OCI-LY3 (cell line): ENCODE measurements around the gene FBXL13.

Experiments
- CTCF ChIP-seq: fragments of 200-600, 300-600 bp; sonication (generic); IDR thresholded peaks from 2 replicates; pipeline ENCODE4 v1.5.1; 2014; ENCODE audit warnings: antibody characterized with exemption, low read length, low read depth
- EZH2phosphoT487 ChIP-seq: fragments of 200-600 bp; shearing (Covaris generic); IDR thresholded peaks from 2 replicates; pipeline ENCODE4 v1.6.1; 2018; ENCODE audit warnings: antibody characterized with exemption, mixed run types, low read depth

GRCh38 chr7:102810916-102811315, 263.7 kb downstream of the FBXL13 start:
- TF ChIP-seq CTCF (no peak), EZH2phosphoT487 (no peak)
